Measurements from ENCODE around the gene AK2. TPM values are rescaled to one million over a fixed set of nuclear protein-coding genes. Genes with fewer than 3 reads are reported as not detected.

The AK2 gene
- total RNA-seq, 2 donors from 2014 or later, result 120 to 162 TPM

- H3K4me3 ChIP-seq, result no peak overlapping the region
- no peak overlapping the region for H3K27ac ChIP-seq
- TF ChIP-seq CTCF (IDR thresholded peaks at IDR 0.05), result no peak
- no peaks in the 10 kb centered on the region for H3K9me3 ChIP-seq
- DNase-seq (ENCODE audit: low spot score), result no peak
- H3K4me1 ChIP-seq, result peaks cover 0 to 32% of the 10 kb centered on the region in 2 donors
- H3K27me3 ChIP-seq, result no peaks in the 10 kb centered on the region
- no peaks in the 10 kb centered on the region for H3K36me3 ChIP-seq
Measured at GRCh38 chr1:32985226-32985625, 51.5 kb downstream of the AK2 start.

DNA sequence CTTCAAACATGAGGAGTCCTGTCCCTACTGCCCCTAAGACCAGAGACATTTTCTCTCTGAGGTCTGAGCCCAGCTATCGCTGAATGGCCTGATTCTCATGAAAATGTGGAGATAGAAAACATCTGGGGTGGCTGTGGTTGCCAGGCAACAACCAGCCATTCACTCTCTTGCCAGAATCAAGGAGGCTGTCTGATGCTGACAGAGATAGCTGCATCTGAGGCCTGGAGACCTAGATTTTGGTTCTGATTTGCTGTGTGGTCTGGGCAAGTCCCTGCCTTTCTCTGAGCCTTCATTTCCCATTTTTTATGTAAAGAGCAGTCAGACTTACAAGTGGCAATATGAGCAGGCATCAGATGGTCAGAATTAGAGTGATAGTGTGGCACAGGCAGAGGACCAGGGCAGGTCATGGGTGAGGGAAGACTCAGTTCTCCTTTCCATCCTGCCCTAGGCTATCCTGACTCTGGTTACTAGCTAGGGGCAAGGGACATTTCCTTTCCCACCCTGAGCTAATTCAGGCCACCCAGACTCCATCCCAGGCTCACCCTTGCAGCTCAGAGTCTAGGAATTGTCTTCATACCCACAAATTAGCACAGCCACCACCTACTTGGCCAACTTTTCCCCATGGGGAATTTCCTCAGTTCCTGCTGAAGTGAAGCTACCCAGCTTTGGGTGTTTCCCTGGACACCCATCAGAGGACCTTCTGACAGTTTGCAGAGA lies 52.1 kb downstream of the AK2 start:
- DNase-seq (ENCODE audit: low spot score), result no peak
- no peaks in the 10 kb centered on the region for H3K36me3 ChIP-seq
- no peak for TF ChIP-seq CTCF (IDR thresholded peaks at IDR 0.05)
- no peak overlapping the region for H3K27ac ChIP-seq
- H3K27me3 ChIP-seq, result no peaks in the 10 kb centered on the region
- no peaks in the 10 kb centered on the region for H3K9me3 ChIP-seq
- H3K4me3 ChIP-seq, result no peak overlapping the region
- H3K4me1 ChIP-seq, result peaks cover 0 to 28% of the 10 kb centered on the region in 2 donors

DNA sequence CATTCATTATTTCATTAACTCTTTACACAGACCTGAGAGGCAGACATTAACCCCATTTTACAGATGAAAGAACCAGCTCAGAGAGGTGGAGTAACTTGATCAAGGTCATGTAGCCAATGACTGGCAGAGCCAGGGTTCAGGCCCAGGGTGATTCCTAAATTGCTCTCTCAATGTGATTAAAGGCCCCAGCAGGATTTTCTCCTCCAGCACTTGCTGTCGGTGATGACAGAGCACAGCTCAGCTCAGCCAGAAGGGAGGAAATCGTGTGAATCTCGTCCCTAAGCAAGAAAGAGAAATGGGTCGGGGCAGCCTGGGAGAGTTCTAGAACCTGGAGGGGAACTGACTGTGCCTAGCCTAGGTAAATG lies 52.6 kb downstream of the AK2 start:
- Histone ChIP-seq H3K9me3 (no peaks in the 10 kb centered on the region), H3K4me1 (peaks cover 0 to 22% of the 10 kb centered on the region in 2 donors), H3K36me3 (no peaks in the 10 kb centered on the region), H3K27ac (no peak overlapping the region), H3K27me3 (no peaks in the 10 kb centered on the region), H3K4me3 (no peak overlapping the region)
- DNase-seq (ENCODE audit: low spot score), result no peak
- no peak for TF ChIP-seq CTCF (IDR thresholded peaks at IDR 0.05)

DNA sequence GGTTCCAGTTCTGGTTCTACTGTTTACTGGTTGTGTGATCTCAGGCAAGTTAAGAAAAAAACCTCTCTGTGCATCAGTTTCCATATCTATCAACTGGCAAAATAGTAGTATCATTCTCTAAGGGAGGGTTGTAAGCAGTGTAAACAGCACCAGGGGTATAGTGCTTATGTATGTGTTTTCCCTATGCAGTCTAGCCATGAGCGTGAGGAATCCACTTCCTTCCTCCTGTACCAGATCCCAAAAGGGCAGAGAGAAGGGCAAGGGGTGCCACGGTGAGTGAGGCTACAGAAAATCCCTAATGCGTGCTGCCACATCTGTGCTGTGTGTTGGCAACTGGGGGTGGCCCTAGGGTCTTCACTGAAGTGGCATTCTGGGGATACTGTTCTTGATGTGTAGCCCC lies 53.7 kb downstream of the AK2 start:
- Histone ChIP-seq H3K4me3 (no peak overlapping the region), H3K27ac (no peak overlapping the region), H3K27me3 (no peaks in the 10 kb centered on the region), H3K36me3 (no peaks in the 10 kb centered on the region), H3K4me1 (peaks cover 0 to 12% of the 10 kb centered on the region in 2 donors), H3K9me3 (no peaks in the 10 kb centered on the region)
- no peak for TF ChIP-seq CTCF (IDR thresholded peaks at IDR 0.05)
- DNase-seq (ENCODE audit: low spot score), result no peak

DNA sequence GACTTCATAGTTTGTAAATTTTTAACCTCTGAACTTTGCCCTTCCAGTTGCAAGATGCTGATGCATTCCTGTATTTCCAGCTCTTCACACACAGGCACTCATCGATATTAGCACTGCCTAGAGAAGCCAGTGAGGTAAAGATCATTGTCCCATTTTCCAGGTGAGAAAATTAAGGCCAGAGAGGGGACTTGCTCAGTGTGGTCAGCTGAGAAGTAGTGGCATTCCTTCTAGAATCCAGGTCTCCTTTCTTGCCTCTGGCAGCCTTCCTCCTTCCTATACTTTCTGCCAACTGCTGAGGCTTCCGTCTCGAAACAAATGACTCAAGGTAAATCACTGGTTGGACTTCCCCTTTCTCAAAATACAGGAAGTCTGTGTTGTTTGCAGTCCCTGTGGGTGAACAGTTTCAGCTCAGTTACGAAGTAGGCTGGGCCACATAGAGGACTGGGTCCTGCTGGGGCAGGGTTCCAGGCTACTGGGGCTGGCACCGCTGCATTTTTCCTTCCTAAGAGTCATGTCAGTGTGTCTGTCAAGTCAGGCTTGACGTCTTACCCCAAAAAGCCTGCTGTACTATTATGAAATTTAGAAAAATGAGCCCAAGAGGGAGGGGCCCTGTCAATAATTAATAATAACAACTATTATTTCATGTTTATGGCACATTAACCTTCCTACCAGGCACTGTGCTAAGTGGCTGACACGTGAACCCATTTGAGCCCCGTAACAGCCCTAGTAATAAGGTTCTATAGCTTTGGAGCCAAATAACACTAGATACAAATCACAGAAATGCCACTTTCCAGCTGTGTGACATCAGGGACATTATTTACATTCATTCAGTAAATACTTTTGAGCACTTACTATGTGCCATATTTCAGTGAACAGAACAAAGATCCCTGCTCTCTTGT lies 55.4 kb downstream of the AK2 start:
- no peak for TF ChIP-seq CTCF (IDR thresholded peaks at IDR 0.05)
- peak; percentile 66 for DNase-seq (ENCODE audit: low spot score)
- Histone ChIP-seq H3K9me3 (no peaks in the 10 kb centered on the region), H3K4me1 (peaks cover 0 to 11% of the 10 kb centered on the region in 2 donors), H3K36me3 (no peaks in the 10 kb centered on the region), H3K27ac (peak overlapping the region; percentile 43 to 47), H3K27me3 (no peaks in the 10 kb centered on the region), H3K4me3 (no peak overlapping the region)
